CD14-positive monocyte (primary cell): ENCODE data around the gene CDCA4. TPM values are rescaled to one million over a fixed set of nuclear protein-coding genes. Genes with fewer than 3 reads are reported as not detected.
A peak's percentile ranks its signal among the peaks of the same experiment; 100 is the strongest.

ENCODE experiments used
- DNase-seq, 3 donors: peaks; one replicate each; pipeline ENCODE4 v3.0.0-alpha.2; 2011 to 2022
- H2AFZ ChIP-seq: 2 replicates; pipeline ENCODE4 v1.6.0; 2012; ENCODE audit warnings: mild to moderate bottlenecking, low read depth, low read length, inconsistent platforms; ENCODE audit not compliant: insufficient read depth, poor library complexity, severe bottlenecking
- H3K27ac ChIP-seq, 2 donors: 1 replicate in 1 of 2; 2 replicates in 1 of 2; pipeline ENCODE4 v1.5.1; 2012 to 2013; ENCODE audit warnings: low read length in 2 of 2, control low read depth in 1 of 2, inconsistent platforms in 1 of 2, low read depth in 1 of 2, mild to moderate bottlenecking in 1 of 2
- H3K27me3 ChIP-seq, 2 donors: one replicate each; pipeline versions ENCODE4 v1.6.0 to v1.6.1; 2011 to 2013; ENCODE audit warnings: low read length in 2 of 2; ENCODE audit not compliant: control insufficient read depth in 2 of 2, insufficient read depth in 2 of 2
- H3K36me3 ChIP-seq, 2 donors: replicated peaks in 1 of 2; 1 replicate in 1 of 2; 2 replicates in 1 of 2; pipeline versions ENCODE4 v1.5.1 to v1.6.1; 2012 to 2013; ENCODE audit warnings: low read length in 2 of 2, control low read depth in 1 of 2, inconsistent platforms in 1 of 2, mild to moderate bottlenecking in 1 of 2; ENCODE audit not compliant: insufficient read depth in 2 of 2, control insufficient read depth in 1 of 2
- H3K4me1 ChIP-seq, 2 donors: 1 replicate in 1 of 2; 2 replicates in 1 of 2; pipeline versions ENCODE4 v1.5.1 to v1.6.1; 2012 to 2013; ENCODE audit warnings: low read length in 2 of 2, control low read depth in 1 of 2, inconsistent platforms in 1 of 2, mild to moderate bottlenecking in 1 of 2, moderate library complexity in 1 of 2; ENCODE audit not compliant: insufficient read depth in 2 of 2, control insufficient read depth in 1 of 2
- H3K4me2 ChIP-seq: replicated peaks from 2 replicates; pipeline ENCODE3; 2012; ENCODE audit warnings: low read length, moderate library complexity, mild to moderate bottlenecking; ENCODE audit not compliant: poor library complexity, severe bottlenecking; ENCODE audit errors: extremely low read depth
- H3K4me3 ChIP-seq, 3 experiments: fragments of 200-600 bp in 1 of 3; sonication (generic) in 1 of 3; replicated peaks in 1 of 3; 1 replicate in 2 of 3; 2 replicates in 1 of 3; pipeline ENCODE4 v1.5.1; 2011 to 2013; ENCODE audit warnings: low read length in 3 of 3, mild to moderate bottlenecking in 3 of 3, control low read depth in 2 of 3, low read depth in 2 of 3, inconsistent platforms in 1 of 3, moderate library complexity in 1 of 3
- H3K79me2 ChIP-seq: 2 replicates; pipeline ENCODE4 v1.6.0; 2012; ENCODE audit warnings: mild to moderate bottlenecking, control low read depth, inconsistent platforms, low read length, moderate library complexity; ENCODE audit not compliant: insufficient read depth
- H3K9ac ChIP-seq: 2 replicates; pipeline ENCODE4 v1.6.0; 2017; ENCODE audit warnings: low read length, mild to moderate bottlenecking; ENCODE audit not compliant: insufficient read depth, poor library complexity, severe bottlenecking
- H3K9me3 ChIP-seq, 2 donors: replicated peaks in 1 of 2; 1 replicate in 1 of 2; 2 replicates in 1 of 2; pipeline versions ENCODE4 v1.5.1 to v1.6.1; 2012 to 2013; ENCODE audit warnings: low read length in 2 of 2, control low read depth in 1 of 2; ENCODE audit not compliant: control insufficient read depth in 1 of 2, insufficient read depth in 1 of 2
- H4K20me1 ChIP-seq: 2 replicates; pipeline ENCODE4 v1.6.0; 2012; ENCODE audit warnings: mild to moderate bottlenecking, low read length, control low read depth, moderate library complexity; ENCODE audit not compliant: insufficient read depth
- H3K27ac Mint-ChIP-seq, 7 donors: one replicate each; pipeline ENCODE4 v1.8.0; 2020; ENCODE audit warnings: mild to moderate bottlenecking in 7 of 7, mixed read lengths in 7 of 7, moderate library complexity in 6 of 7, inconsistent platforms in 2 of 7
- H3K27me3 Mint-ChIP-seq, 3 donors: one replicate each; pipeline ENCODE4 v1.8.0; 2021 to 2022; ENCODE audit warnings: low read depth in 3 of 3, mild to moderate bottlenecking in 3 of 3, mixed read lengths in 3 of 3, moderate library complexity in 3 of 3, inconsistent platforms in 1 of 3
- H3K36me3 Mint-ChIP-seq, 2 donors: one replicate each; pipeline ENCODE4 v1.8.0; 2020; ENCODE audit warnings: mixed read lengths in 2 of 2, inconsistent platforms in 1 of 2, mild to moderate bottlenecking in 1 of 2
- H3K4me1 Mint-ChIP-seq: one replicate; pipeline ENCODE4 v1.8.0; 2020; ENCODE audit warnings: mild to moderate bottlenecking, mixed read lengths
- H3K4me3 Mint-ChIP-seq, 2 donors: one replicate each; pipeline ENCODE4 v1.8.0; 2020; ENCODE audit warnings: mild to moderate bottlenecking in 2 of 2, mixed read lengths in 2 of 2, moderate library complexity in 1 of 2
- H3K9me3 Mint-ChIP-seq, 7 donors: one replicate each; pipeline ENCODE4 v1.8.0; 2020 to 2022; ENCODE audit warnings: mixed read lengths in 7 of 7, mild to moderate bottlenecking in 6 of 7, moderate library complexity in 6 of 7, inconsistent platforms in 2 of 7
- CTCF ChIP-seq: fragments of 200-600 bp; IDR thresholded peaks from one replicate; pipeline ENCODE4 v1.8.0; 2022; ENCODE audit warnings: antibody characterized with exemption, mild to moderate bottlenecking
- WGBS: methylation state at CpG from one replicate; pipeline ENCODE4 v1.1.5; 2013; ENCODE audit warnings: missing lambda C conversion rate; ENCODE audit not compliant: insufficient coverage; 5-methylcytosine and 5-hydroxymethylcytosine counted together
- intact Hi-C, 2 donors: fragments of 100-400 bp; cut with micrococcal nuclease; formaldehyde crosslinking; loops; one replicate each; pipeline versions ENCODE4 v1.15.0 to v1.15.1; 2023
- polyA plus RNA-seq, 3 donors: library from polyadenylated mRNA; depleted of rRNA in 1 of 3; unstranded in 2 of 3; stranded (reverse) in 1 of 3; fragments of 300-500 nt in 2 of 3; fragments of >200 nt in 1 of 3; fragmentation: Illumina TruSeq in 2 of 3; gene quantifications; 1 replicate in 2 of 3; 2 replicates in 1 of 3; pipeline ENCODE4 v1.2.3, GENCODE V29; 2012 to 2021

Gene CDCA4
- polyA plus RNA-seq, 3 donors, result 8.6 to 12.0 (median 11.6) TPM

DNA sequence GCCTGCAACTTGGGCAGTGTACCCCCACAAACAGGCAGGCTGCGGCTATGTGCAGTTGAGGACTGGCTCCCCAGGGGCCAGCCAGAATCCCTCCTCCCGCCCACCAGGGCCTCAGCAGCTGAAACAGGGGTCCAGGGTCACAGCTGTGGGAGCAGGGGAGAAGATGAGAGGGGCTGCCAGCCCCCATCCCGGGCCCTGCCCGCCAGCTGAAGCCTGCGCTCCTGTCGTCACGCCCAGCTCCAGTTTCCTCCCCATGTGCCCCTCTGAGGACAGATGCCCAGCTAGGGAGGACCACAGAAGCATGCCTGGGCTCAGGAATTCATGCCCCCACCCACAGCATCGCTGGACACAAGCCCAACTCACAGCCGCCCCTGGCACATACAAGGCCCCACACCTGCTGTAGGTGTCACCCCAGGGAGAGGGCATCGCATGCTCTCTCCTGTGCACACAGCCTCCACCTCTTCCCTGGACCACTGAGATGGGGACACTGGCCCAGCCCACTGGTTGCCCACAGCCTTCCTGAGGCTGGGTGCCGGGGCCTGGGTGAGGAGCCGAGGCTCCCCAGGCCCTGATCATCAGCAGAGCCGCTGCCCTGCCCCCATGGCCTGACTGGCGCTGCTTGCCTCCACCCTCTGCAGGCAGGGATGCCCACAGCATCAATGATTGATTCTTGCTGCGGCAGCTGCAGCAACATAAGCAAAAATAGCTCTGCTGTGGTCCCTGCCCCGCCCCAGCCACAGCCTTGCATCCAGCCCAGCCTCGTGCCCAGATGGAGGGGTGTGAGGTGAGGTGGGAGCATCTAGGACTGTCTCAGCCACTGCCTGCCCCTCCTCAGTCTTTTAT, 39.0 kb downstream of the CDCA4 start:
- intact Hi-C loops, result loop anchor here in 1 of 2 donors (10.0 kb wide), 1 partner anchor 187 kb away; the partner anchor contains the start of gene AKT1
- no peaks in the 10 kb centered on the region for H3K36me3 ChIP-seq
- no peak overlapping the region for H3K4me3 ChIP-seq
- Mint-ChIP-seq H3K4me3 (no peak overlapping the region), H3K27ac (peak overlapping the region in 1 of 7 donors; percentile 37), H3K36me3 (peaks cover 2% of the 10 kb centered on the region in 2 donors), H3K27me3 (peaks cover 32 to 47% (median 33%) of the 10 kb centered on the region in 3 donors), H3K9me3 (peaks cover 0 to 10% (median 3%) of the 10 kb centered on the region in 7 donors), H3K4me1 (peaks cover 18% of the 10 kb centered on the region)
- peak in 1 of 3 donors; percentile 4 for DNase-seq
- peaks cover 10 to 31% of the 10 kb centered on the region in 2 donors for H3K27me3 ChIP-seq
- no peak overlapping the region for H3K9ac ChIP-seq
- no peaks in the 10 kb centered on the region for H4K20me1 ChIP-seq
- H2AFZ ChIP-seq, result no peak overlapping the region
- TF ChIP-seq CTCF, result no peak
- H3K9me3 ChIP-seq, result no peaks in the 10 kb centered on the region
- H3K79me2 ChIP-seq, result no peaks in the 10 kb centered on the region
- no peak overlapping the region for H3K27ac ChIP-seq
- no peak overlapping the region for H3K4me2 ChIP-seq
- peaks cover 17 to 27% of the 10 kb centered on the region in 2 donors for H3K4me1 ChIP-seq
- WGBS, result 94% methylated on average over 16 of the region's 17 CpGs

DNA sequence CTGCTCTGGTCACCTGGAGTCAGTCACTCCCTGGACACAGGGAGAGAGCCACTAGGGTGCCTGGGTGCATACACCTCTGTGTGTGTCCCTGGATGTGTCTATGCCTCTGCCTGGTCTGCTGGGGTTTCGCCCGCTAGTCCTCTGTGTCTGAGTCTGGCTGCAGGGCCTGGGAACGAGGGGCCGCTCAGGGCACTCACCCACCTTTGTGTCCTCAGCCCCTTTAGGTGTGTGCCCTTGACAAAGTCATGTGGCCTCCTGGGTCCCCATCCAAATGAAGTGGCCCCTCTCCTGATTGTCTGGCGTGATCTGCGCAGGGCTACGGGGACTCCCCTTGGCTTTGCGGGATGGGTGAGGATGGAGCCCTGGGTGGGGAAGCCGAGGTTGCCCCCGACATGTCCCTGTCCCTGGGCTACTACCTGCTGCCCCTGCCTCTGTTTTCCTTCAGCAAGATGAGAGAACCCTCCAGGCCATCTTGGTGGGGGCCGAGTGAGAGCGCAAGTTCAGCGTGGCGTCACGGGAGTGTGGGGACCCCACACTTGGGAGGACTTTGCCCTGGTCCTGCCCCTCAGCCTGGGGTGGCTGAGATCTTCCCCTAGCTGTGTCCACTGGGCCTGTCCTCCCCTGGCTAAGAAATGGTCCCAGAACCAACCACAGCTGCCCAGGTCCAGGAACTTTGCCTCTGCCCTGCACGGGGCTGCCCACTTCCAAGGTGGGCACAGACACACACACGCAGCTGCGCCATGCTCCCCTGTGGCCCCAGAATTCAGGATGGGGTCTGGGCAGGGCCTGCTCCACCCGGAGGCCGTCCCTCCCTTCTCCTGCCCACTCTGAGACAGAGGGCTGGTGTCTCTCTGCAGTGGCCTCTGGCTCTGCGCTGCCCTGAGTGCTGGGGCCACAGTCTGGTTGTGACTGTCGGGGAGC, 40.0 kb downstream of the CDCA4 start:
- peak in 1 of 3 donors; percentile 4 for DNase-seq
- Histone ChIP-seq H3K9me3 (no peaks in the 10 kb centered on the region), H3K9ac (no peak overlapping the region), H4K20me1 (no peaks in the 10 kb centered on the region), H3K4me1 (peaks cover 7 to 23% of the 10 kb centered on the region in 2 donors), H3K4me3 (no peak overlapping the region), H3K4me2 (no peak overlapping the region), H3K79me2 (no peaks in the 10 kb centered on the region), H2AFZ (no peak overlapping the region), H3K27ac (no peak overlapping the region), H3K36me3 (no peaks in the 10 kb centered on the region), H3K27me3 (peaks cover 10 to 34% of the 10 kb centered on the region in 2 donors)
- 97% methylated on average over 19 of the region's 22 CpGs for WGBS
- peaks cover 0 to 12% (median 3%) of the 10 kb centered on the region in 7 donors for H3K9me3 Mint-ChIP-seq
- intact Hi-C loops, result loop anchor here in 1 of 2 donors (10.0 kb wide), 1 partner anchor 186 kb away; the partner anchor contains the start of gene AKT1
- no peak for TF ChIP-seq CTCF
- peaks cover 2 to 3% of the 10 kb centered on the region in 2 donors for H3K36me3 Mint-ChIP-seq
- H3K27me3 Mint-ChIP-seq, result peaks cover 36 to 51% (median 37%) of the 10 kb centered on the region in 3 donors
- H3K4me3 Mint-ChIP-seq, result no peak overlapping the region
- H3K27ac Mint-ChIP-seq, result peak overlapping the region in 3 of 7 donors; percentile 48 to 59 (median 54)
- H3K4me1 Mint-ChIP-seq, result peaks cover 14% of the 10 kb centered on the region
